Measurements from ENCODE around the gene ZNF277. TPM values are rescaled to one million over a fixed set of nuclear protein-coding genes. Genes with fewer than 3 reads are reported as not detected.

Gene ZNF277
- total RNA-seq, 1 donor from 2014 or later = 23.7 TPM

GRCh38 chr7:112192236-112193154, 14.0 kb upstream of the ZNF277 start:
- H3K36me3 Mint-ChIP-seq = no peaks in the 10 kb centered on the region
- H3K27me3 Mint-ChIP-seq (ENCODE audit: low read depth) = no peaks in the 10 kb centered on the region
- H3K4me1 Mint-ChIP-seq = peaks cover 11% of the 10 kb centered on the region
- H3K4me3 Mint-ChIP-seq = no peak overlapping the region
- no peak overlapping the region for H3K27ac Mint-ChIP-seq
- DNase-seq (ENCODE audit: low spot score in 2 of 2, unreplicated experiment in 2 of 2) = no peak
- no peak for TF ChIP-seq CTCF (IDR thresholded peaks at IDR 0.05; ENCODE audit: unreplicated experiment)
- H3K9me3 Mint-ChIP-seq = peaks cover 7% of the 10 kb centered on the region

DNA sequence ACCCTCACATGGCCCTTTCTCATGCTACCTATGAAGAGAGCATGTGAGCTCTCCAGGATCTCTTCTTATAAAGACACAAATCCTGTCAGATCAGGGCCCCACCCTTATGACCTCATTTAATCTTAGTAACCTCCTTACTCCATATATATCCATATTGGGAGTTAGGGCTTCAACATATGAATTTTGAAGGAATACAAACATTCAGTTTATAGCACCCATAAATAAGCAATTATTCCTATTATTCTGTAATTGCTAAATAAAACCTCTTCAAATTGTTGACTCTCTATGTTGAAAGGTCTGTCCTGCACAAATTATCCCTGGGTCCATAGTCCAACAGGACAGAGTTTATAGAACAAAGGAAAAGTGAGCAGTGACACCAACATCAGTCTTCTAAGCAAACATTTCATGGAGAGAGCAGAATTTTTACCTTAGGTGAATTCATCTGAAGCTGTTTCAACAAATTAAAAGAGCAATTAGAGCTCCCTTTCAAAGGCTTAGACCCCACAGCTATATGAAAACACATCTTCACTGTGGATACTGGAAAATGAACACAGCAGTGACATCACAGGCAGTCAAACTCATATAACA, 12.5 kb upstream of the ZNF277 start:
- Mint-ChIP-seq H3K4me3 (no peak overlapping the region), H3K4me1 (peaks cover 11% of the 10 kb centered on the region), H3K36me3 (no peaks in the 10 kb centered on the region), H3K9me3 (peaks cover 7% of the 10 kb centered on the region), H3K27ac (no peak overlapping the region), H3K27me3 (ENCODE audit: low read depth) (no peaks in the 10 kb centered on the region)
- TF ChIP-seq CTCF (IDR thresholded peaks at IDR 0.05; ENCODE audit: unreplicated experiment) = no peak
- no peak for DNase-seq (ENCODE audit: low spot score in 2 of 2, unreplicated experiment in 2 of 2)

- peaks cover 7% of the 10 kb centered on the region for H3K9me3 Mint-ChIP-seq
- no peak overlapping the region for H3K27ac Mint-ChIP-seq
Observed at GRCh38 chr7:112195717-112196116, 10.8 kb upstream of the ZNF277 start.

DNA sequence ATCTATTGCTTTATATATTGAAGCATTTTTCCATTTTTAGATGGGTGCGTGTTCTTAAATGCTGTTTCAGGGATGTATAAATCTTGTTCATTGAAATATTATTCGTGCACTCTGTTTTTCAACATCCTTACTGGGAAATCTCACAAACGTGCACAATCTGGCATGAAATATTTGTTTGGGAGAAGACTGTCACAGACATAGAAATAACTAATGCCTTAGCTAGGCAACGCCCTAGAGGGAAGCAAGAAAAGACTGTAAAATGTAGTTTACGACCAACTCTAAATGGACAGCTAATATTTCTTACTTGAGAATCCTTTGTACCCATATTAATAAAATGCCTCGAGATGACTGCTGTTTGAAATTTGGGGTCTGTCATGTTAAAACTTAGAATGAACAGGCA, 9.2 kb upstream of the ZNF277 start:
- H3K4me3 Mint-ChIP-seq = no peak overlapping the region
- no peaks in the 10 kb centered on the region for H3K27me3 Mint-ChIP-seq (ENCODE audit: low read depth)
- no peak for TF ChIP-seq CTCF (IDR thresholded peaks at IDR 0.05; ENCODE audit: unreplicated experiment)
- H3K36me3 Mint-ChIP-seq = no peaks in the 10 kb centered on the region
- H3K27ac Mint-ChIP-seq = no peak overlapping the region
- peaks cover 7% of the 10 kb centered on the region for H3K9me3 Mint-ChIP-seq
- H3K4me1 Mint-ChIP-seq = peaks cover 11% of the 10 kb centered on the region
- no peak for DNase-seq (ENCODE audit: low spot score in 2 of 2, unreplicated experiment in 2 of 2)

More at GRCh38 chr7:112195717-112196116, 10.8 kb upstream of the ZNF277 start:
- Mint-ChIP-seq H3K36me3 (no peaks in the 10 kb centered on the region), H3K4me3 (no peak overlapping the region), H3K4me1 (peaks cover 11% of the 10 kb centered on the region), H3K27me3 (ENCODE audit: low read depth) (no peaks in the 10 kb centered on the region)
- no peak for TF ChIP-seq CTCF (IDR thresholded peaks at IDR 0.05; ENCODE audit: unreplicated experiment)
- DNase-seq (ENCODE audit: low spot score in 2 of 2, unreplicated experiment in 2 of 2) = no peak

DNA sequence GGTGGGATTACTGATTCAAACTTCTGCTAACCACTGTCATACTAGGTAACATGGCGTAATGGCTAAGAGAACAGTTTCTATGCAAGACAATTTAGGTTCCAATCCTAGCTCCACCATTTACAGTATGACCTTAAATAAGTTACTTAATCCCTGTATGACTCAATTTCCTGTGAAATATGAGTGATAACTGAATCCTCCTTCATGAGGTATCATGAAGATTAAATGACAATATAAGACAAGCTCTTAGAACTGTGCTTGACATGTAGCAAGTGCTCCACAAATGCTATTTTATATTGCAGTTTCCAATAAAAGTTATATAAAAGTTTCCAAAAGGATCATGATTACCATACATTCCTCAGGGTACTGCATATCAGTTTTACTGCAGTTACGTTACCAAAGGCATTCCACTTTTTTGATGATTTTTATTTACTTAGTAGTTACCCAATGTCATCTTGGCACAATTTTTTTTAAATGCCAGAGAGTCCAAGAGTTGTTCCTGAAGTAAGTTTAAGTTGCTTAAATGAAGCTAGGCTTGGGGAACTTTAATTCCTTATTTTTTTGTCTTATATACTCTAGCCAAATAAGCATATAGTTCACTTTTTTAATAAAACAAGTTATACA, 7.3 kb upstream of the ZNF277 start:
- Mint-ChIP-seq H3K4me1 (peaks cover 21% of the 10 kb centered on the region), H3K27me3 (ENCODE audit: low read depth) (no peaks in the 10 kb centered on the region), H3K27ac (no peak overlapping the region), H3K4me3 (no peak overlapping the region), H3K9me3 (peaks cover under 1% of the 10 kb centered on the region), H3K36me3 (no peaks in the 10 kb centered on the region)
- DNase-seq (ENCODE audit: low spot score in 2 of 2, unreplicated experiment in 2 of 2) = no peak
- no peak for TF ChIP-seq CTCF (IDR thresholded peaks at IDR 0.05; ENCODE audit: unreplicated experiment)
